Measurements from ENCODE around the gene CADPS.
A peak's percentile ranks its signal among the peaks of the same experiment; 100 is the strongest.

GRCh38 chr3:62873761-62874710, 1.2 kb downstream of the CADPS start:
- TF ChIP-seq CTCF (conservative IDR thresholded peaks at IDR 0.05; ENCODE audit: low read length) (peak; percentile 69), EZH2phosphoT487 (IDR thresholded peaks at IDR 0.05; ENCODE audit: borderline replicate concordance, low read depth, low read length) (no peak)

All from OCI-LY7 (cell line).